Measurements from ENCODE around the gene RFX2.
A peak's percentile ranks its signal among the peaks of the same experiment; 100 is the strongest.
"Not testable (repeated sequence)": the region's sequence is repeated elsewhere in the genome, so short reads cannot be mapped to it uniquely, and the experiment has no call there.

RFX2 gene

DNA sequence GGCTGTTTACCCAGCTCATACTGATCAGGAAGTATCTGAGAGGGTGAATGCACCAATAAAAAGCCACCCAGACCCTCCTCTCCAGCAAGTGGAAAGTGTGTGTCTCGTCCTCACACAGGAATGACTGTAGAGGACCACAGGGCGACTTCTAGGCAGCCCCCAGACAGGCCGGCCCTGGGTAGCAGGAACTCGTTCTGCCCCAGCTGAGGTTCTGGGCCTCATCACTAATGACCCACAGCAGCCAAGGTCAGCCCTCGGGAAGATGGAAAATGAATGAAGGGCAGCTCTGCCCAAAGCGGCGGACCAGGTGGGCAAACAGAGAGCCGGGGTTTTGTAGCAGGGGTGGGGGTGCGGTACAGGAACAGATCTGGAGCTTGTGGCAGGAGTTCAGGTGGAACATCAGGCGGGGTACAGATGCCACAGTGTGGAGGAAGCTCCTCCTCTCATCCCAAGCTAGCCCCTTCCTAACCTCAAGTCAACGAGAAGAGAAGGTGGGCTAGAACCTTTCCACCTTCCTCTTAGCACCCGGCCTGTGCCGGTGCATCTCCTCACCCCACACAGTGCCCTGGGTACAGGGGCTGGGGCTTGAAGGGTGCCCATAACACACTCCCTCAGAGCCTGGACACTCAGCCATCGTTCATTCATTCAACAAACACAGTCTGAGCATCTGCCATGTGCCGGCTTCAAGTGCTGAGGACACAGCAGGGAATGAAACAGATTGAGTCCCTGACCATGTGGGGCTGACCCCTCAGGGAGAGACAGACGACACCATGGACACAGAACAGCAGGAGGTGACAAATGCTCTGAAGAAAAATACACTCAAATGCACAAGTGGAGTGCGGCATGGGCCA lies 36.2 kb downstream of the RFX2 start:
- no peak for DNase-seq

DNA sequence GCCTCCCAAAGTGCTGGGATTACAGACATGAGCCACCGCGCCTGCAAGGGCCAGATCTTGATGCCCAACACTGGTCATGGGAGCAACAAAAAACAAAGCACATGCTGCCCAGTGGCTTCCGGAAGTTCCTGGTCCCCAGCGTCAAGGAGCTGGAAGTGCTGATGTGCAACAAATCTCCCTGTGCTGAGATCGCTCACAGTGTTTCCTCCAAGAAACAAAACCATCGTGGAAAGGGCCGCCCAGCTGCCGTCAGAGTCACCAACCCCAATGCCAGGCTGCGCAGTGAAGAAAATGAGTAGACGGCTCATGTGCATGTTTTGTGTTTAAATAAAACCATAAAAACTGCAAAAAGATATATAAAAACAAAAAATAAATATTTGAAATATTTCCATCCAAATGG lies 37.1 kb downstream of the RFX2 start:
- not testable (repeated sequence) for DNase-seq

DNA sequence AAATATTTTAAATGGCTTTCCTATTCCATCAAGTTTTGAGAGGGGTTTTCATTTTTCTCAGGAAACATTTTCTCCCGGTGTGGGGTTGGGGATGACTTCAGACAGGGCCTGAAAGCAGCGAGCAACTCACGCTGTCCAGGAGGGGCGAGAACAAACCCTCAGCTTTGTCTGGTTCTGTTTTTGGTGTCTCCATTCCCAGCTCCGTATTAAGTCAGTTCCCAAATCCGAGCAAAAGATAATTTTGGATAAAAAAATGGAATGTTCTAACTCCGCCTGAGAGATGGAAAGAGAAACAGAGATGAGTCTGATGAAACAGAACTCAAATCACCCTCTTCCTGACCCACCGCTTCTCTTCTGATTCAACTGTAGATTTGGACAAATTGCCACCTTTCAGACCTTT lies 38.4 kb downstream of the RFX2 start:
- DNase-seq = no peak

- DNase-seq = no peak
Measured at GRCh38 chr19:6070720-6071485, 39.4 kb downstream of the RFX2 start.

DNA sequence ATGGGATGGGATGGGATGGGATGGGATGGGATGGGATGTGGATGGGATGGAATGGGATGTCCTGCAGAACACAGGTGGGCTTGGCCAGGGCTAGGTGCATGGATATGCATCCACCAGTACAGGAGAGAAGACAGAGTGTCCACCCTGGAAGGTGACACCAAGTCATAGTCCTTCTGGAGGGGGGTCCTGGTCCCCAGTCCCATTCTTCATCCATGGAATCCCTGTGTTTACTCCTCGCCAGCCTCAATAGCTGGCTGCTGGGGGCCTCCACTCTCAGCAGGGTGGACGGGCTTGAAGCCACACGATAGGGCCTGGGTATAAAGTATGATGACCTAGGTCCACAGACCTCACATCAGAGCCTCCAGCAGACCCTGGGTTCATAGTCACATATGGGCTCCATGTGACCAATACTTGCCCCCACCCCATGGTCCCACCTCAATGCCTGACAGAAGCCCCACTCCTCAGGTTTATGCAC lies 40.1 kb downstream of the RFX2 start:
- no peak for DNase-seq

GRCh38 chr19:6069268-6069791 lies 41.0 kb downstream of the RFX2 start:
- DNase-seq = no peak

- no peak for DNase-seq
Measured at GRCh38 chr19:6068711-6069110, 41.6 kb downstream of the RFX2 start.

- DNase-seq = no peak
Measured at GRCh38 chr19:6067975-6068374, 42.3 kb downstream of the RFX2 start.

DNA sequence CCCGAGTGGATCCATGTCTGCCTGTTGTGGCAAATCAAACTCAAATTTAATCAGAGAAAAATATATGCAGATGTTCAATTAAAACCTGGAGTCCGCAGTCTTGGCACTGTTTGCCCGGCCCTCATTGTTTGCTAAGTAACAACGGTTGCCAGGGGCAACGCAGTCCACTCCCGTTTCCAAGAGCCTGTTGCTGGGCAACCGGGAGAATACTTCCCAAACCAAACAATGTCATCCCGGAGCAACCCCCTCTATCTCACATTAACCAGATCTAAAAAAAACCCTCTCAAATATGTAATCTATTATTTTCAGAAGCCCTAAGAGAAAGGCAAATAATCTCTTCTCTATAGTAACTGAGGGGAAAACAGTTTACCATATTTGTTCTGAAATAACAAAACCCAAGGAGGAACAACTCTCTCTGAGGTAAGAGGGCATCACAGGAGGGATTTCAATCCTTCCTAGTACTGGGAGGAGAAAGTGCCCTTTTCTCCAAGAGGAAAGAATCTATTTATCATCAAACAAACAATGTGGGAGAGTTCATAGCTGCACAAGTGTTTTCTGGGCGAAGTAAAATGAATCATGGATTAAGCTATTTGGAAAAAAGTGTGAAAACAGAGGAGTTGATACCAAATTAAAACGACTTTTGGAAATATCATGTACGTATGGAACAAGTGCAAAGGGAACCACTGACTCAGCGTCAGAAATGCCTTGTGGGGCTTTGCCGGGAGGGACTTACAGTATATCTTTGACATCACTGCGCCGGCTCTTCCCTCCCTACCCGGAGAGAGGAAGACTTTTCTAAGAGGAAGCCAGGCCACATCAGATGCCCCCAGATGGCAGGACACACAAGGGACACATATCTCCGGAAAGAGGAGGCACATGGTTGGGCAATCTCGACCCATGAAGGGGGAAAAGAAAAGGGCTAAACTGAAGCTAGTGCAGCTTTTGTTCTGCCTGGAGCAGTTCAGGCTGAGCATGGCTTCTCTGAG lies 43.3 kb downstream of the RFX2 start:
- peak; percentile 94 for DNase-seq

DNA sequence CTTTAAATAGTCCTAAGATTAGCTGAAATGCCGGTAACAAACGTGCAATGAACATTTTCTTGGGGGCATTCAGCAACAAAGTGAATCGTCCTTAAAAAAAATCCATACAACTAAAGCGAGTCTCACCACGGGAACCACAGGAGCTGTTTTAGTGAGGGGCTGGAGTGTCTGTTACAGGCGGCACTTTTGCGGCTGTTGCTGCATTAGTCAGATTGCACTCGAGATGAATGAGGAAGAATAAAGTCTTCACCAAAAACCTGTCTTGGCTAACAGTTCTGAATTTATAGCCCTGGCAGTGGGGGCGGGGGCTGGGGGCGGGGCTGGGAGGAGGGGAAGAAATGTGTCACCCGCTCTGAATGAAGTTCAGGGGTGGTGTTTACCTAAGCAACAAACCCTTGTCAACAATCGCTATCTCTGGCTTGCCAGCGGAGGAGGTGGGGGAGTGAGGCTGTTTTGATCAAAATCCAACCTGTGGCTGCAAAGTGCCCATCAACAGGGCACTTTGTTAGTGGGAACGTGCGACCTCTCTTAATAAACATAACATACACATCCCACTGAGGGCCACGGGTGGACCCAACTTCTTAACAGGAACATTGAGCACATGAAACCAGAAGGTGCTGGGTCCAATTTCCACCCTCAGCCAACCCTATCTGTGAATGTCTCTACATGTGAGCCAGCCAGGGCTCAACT lies 44.5 kb downstream of the RFX2 start:
- peak; percentile 95 for DNase-seq

- no peak for DNase-seq
Measured at GRCh38 chr19:6064336-6065073, 45.8 kb downstream of the RFX2 start.

GRCh38 chr19:6063576-6064335 lies 46.5 kb downstream of the RFX2 start:
- no peak for DNase-seq

DNA sequence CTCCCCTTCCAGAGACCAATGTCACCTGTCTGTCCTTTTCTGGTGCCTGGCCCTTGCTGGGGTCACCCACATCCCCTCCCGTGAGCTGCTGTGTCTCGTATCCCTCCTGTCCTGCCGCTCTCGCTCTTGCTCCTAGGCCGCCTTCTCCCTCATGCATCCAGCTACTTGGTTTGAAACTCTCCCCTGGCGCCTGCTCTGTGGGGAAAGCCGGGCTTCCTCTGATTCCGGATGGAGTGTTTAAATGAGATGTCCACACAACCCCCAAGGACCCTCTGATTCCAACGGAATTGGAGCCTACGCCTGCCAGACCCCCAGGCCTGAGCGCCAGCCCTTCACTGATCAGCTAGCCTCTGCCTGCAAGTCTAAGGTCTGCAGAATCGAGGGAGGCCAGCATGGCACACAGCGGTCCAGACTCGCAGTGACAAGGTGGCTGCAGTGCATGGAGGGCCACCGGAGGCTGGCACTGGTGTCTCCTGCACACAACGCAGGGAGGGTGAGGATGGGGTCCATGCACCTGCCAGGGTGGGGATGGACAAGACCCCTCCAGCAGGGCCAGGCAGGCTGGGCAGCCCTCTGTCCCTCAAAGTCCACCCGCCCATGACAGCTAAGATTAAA lies 47.2 kb downstream of the RFX2 start:
- DNase-seq = no peak

DNA sequence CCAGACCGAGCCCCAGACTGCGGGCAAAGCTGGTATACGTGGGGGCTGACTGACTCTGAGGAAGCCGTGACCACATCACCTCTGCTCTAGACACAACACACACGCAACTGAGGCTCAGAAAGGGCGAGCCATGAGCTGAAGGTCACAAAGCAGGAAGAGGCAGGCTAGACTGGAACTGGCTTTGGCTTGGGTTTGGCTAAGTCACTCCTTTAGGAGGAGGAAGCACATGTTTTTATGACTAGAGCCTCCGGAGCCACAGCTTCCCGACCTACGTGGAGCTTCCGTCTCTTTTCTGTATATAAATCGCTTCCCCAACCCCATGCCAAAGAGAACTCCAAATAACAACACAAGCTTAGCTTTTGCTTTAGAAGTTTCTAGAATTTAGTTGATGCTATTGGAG lies 48.0 kb downstream of the RFX2 start:
- peak; percentile 78 for DNase-seq

- DNase-seq = no peak
Measured at GRCh38 chr19:6061376-6062130, 48.7 kb downstream of the RFX2 start.

DNA sequence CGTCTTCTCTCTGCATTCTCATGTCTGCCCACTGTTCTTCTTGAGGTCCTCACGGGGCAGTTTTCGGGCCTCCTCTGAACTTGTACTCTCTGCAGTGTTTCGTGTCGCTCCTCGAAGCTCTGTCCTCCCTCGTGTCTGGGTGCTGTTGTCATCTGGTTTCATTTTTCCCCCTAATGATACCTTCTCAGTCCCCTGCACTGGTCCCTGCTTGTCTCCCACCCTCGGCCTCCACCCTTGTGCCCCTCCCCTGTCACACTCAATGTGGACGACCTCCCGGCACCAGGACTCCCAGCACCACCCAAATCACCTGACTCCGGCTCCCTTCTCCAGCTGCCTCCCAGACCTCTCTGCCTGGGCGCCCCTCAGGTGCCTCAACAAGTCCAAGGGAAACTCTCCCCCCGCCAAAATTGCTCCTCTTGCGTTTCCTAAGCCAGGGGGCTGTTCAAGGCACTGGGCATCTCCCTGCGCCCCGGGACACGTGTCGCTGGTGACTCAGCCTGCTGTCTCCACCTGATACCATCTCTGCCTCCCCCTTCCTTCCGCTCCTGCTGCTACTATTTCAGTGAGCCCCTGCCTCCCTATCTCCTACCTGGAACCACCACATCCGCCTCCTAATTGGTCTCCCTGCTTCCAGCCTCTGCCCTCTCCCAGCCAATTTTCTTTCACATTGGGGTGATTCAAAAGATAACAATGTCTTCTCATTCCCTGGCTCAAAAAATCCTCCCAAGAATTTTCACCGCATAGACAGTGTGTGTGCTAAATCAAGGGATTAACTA lies 49.5 kb downstream of the RFX2 start:
- peak; percentile 85 for DNase-seq

GRCh38 chr19:6059988-6060599 lies 50.2 kb downstream of the RFX2 start:
- DNase-seq = peak; percentile 46

GRCh38 chr19:6059396-6059947 lies 50.8 kb downstream of the RFX2 start:
- DNase-seq = peak; percentile 29
